Nephron (organoid): ENCODE results near the gene CNGA3.
A peak's percentile ranks its signal among the peaks of the same experiment; 100 is the strongest.

ENCODE experiments used
- H3K27ac Mint-ChIP-seq, 3 experiments: 2 replicates each; pipeline ENCODE4 v1.8.0; 2020; ENCODE audit warnings: mixed read lengths in 3 of 3, mild to moderate bottlenecking in 2 of 3, moderate library complexity in 1 of 3
- H3K27me3 Mint-ChIP-seq: 2 replicates; pipeline ENCODE4 v1.8.0; 2021; ENCODE audit warnings: low read depth, mild to moderate bottlenecking, moderate library complexity, mixed read lengths
- H3K36me3 Mint-ChIP-seq: 2 replicates; pipeline ENCODE4 v1.8.0; 2020; ENCODE audit warnings: low read depth, mixed read lengths
- H3K4me1 Mint-ChIP-seq: 2 replicates; pipeline ENCODE4 v1.8.0; 2020; ENCODE audit warnings: mixed read lengths
- H3K4me3 Mint-ChIP-seq, 3 experiments: 2 replicates each; pipeline ENCODE4 v1.8.0; 2020; ENCODE audit warnings: mild to moderate bottlenecking in 3 of 3, mixed read lengths in 3 of 3, moderate library complexity in 2 of 3
- H3K9me3 Mint-ChIP-seq: 2 replicates; pipeline ENCODE4 v1.8.0; 2020; ENCODE audit warnings: mixed read lengths
- TF ChIP-seq, protein P1 (sequence below), 3 experiments: fragments of 200-600 bp; sonication (generic); IDR thresholded peaks; one replicate each; pipeline ENCODE4 v1.5.0; 2021; ENCODE audit warnings: antibody characterized with exemption in 3 of 3; ENCODE audit not compliant: unreplicated experiment in 3 of 3

CNGA3 gene

DNA sequence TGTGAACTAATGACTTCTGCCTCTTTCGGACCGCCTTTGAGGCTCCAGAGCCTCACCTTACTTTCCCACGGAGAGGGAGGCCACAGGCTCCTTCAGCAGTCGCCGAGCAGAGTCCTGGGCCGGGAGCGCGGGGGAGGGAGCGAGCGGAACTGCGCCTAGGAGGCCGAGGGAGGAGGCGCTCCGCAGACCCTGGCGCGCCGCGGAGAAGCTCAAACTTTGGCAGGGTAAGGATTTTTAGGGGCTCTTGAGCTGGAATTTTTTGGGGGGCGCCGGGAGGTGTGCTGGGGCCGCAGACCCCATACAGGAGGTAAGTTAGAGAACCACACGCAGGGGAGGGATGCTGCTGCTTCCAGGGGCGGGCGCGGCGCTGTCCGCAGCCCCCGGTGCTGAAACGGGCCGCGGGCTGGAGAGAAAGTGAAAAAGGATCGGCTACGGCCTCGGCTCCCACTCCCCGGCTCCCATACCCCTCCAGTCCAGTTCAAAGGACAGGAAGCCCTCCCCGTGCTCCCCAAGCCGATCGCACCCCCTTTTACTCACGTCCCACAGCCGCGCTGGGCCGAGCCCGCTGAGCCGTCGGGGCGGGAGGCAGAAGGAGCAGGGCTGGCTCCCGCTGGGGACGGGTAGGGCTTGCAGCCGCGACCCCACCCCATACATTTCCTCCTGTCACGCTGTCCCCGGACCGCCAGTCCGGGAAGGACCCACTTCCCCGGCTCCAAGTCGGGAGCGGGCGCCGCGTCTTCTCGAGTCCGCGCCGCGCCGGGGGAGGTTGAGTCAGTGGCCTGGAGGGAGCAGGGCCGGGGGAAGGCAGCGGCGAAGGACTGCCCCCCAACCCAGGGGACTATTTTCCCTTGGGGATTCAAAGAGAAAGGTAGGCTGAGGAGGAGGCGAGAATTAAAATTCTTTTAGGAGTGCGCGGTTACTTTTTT lies at the start of gene CNGA3:
Gene CNGA3, plus strand, starts transcription at position 146 of the 926 bp plus-strand sequence. CDS start 23,520 bp downstream, outside the sequence.
- Mint-ChIP-seq H3K9me3 (peaks cover 2% of the 10 kb centered on the region), H3K4me3 (peak within 1 kb of the TSS; percentile 69 to 70 (median 70)), H3K4me1 (no peaks in the 10 kb centered on the region), H3K27me3 (peaks cover 95% of the 10 kb centered on the region), H3K27ac (no peak within 1 kb of the TSS), H3K36me3 (no peaks in the 10 kb centered on the region)
- TF ChIP-seq, protein P1, sequence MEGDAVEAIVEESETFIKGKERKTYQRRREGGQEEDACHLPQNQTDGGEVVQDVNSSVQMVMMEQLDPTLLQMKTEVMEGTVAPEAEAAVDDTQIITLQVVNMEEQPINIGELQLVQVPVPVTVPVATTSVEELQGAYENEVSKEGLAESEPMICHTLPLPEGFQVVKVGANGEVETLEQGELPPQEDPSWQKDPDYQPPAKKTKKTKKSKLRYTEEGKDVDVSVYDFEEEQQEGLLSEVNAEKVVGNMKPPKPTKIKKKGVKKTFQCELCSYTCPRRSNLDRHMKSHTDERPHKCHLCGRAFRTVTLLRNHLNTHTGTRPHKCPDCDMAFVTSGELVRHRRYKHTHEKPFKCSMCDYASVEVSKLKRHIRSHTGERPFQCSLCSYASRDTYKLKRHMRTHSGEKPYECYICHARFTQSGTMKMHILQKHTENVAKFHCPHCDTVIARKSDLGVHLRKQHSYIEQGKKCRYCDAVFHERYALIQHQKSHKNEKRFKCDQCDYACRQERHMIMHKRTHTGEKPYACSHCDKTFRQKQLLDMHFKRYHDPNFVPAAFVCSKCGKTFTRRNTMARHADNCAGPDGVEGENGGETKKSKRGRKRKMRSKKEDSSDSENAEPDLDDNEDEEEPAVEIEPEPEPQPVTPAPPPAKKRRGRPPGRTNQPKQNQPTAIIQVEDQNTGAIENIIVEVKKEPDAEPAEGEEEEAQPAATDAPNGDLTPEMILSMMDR (IDR thresholded peaks at IDR 0.05; ENCODE audit: unreplicated experiment in 3 of 3) = no peak

DNA sequence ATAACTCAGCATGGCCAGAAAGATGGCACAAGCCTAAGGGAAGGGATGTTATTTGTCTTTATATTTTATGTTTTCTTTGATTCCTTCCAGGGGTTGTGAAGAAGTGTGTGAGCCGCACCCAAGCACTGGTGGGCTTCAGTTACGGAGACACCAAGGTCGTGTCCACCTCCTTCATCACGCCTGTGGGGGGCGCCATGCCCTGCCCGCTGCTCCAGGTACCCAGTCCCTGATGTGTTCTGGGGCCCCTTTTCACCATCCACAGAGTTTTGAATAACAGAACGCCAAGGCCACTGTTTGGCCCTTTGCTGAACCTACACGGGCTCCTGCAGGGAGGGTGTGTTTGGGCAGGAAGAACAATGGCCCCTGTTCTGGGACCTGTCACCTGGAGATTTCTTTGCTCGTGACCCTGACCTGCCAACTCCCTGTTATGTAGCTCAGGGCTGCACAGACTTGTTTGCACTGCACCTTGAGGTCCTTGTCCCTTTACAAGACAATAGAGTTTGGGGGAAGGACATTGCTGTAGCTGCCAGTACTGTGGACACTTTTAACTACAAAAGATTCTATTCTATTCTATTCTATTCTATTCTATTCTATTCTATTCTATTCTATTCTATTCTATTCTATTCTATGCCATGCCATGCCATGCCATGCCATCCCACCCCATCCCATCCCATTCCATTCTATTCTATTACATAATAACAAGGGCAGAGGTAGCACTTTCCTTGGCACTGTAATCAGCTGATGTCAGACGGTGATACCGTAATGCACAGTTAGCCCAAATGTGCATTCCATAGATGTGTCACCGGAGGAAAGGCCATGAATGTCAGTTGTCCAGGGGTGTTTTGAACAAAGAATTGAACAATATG lies 48.2 kb upstream of the CNGA3 start:
- no peak overlapping the region for H3K4me3 Mint-ChIP-seq
- peaks cover 35% of the 10 kb centered on the region for H3K27me3 Mint-ChIP-seq
- TF ChIP-seq, protein P1 (IDR thresholded peaks at IDR 0.05; ENCODE audit: unreplicated experiment in 3 of 3) = no peak
- H3K9me3 Mint-ChIP-seq = no peaks in the 10 kb centered on the region
- no peaks in the 10 kb centered on the region for H3K4me1 Mint-ChIP-seq
- no peaks in the 10 kb centered on the region for H3K36me3 Mint-ChIP-seq
- H3K27ac Mint-ChIP-seq = no peak overlapping the region

DNA sequence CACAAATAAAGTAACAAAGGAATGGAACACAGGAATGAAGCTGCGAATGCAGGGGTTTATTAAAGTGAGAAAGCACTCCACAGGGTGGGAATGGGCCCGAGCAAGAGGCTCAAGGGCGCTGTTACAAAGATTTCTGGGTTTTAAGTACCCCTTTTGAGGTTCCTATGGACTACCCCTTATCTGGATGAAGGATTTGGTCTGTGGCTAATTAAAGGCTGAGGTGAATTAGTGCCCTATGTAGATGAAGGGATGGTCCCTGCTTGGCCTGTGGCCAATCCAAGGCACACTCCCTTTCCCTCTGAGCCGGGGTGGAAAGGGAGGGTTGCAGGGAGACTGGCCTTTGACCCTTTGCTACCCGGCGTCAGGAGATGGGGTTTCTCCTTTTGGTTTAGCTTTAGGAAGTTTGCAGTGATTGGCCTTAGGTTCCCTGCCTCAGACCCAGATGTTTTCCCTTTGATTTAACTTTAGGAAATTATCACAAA lies 47.5 kb upstream of the CNGA3 start:
- Mint-ChIP-seq H3K27ac (no peak overlapping the region), H3K27me3 (peaks cover 38% of the 10 kb centered on the region), H3K4me3 (no peak overlapping the region), H3K9me3 (no peaks in the 10 kb centered on the region), H3K36me3 (no peaks in the 10 kb centered on the region), H3K4me1 (no peaks in the 10 kb centered on the region)
- TF ChIP-seq, protein P1 (IDR thresholded peaks at IDR 0.05; ENCODE audit: unreplicated experiment in 3 of 3) = no peak

DNA sequence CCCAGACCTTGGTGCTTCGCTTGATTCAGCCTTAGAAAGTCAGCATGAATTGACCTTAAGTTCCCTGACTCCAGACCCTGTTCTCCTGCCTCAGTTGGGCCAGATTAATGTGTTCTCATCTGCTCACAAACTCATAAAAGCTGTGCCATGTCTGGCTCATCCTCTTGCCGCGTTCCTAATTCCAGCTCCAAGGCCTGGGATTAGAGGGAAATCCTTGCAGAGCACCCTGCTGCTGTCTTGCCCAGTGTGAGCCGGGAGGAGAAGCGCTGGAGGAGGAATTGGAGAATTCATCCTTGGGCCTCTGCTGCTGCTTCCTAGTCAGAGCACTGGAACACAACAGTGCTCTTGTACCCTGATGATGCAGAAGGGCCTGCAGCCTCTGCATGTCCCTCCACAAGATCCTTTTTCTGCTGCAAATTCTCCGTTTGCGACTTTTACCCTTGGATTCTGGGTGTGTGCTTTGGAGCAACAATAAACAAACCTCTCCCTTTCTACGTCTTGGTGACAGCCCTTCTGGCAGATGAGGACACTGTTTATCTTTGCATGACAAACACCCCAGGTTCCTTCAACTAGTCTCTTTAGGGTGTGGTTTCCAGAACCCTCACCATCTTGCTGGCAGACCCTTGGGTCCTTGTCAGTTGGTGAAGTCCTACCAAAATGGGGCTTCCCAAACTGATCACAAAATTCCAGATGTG lies 46.9 kb upstream of the CNGA3 start:
- Mint-ChIP-seq H3K4me1 (no peaks in the 10 kb centered on the region), H3K27me3 (peaks cover 39% of the 10 kb centered on the region), H3K36me3 (no peaks in the 10 kb centered on the region), H3K4me3 (no peak overlapping the region), H3K27ac (no peak overlapping the region), H3K9me3 (no peaks in the 10 kb centered on the region)
- TF ChIP-seq, protein P1 (IDR thresholded peaks at IDR 0.05; ENCODE audit: unreplicated experiment in 3 of 3) = no peak

DNA sequence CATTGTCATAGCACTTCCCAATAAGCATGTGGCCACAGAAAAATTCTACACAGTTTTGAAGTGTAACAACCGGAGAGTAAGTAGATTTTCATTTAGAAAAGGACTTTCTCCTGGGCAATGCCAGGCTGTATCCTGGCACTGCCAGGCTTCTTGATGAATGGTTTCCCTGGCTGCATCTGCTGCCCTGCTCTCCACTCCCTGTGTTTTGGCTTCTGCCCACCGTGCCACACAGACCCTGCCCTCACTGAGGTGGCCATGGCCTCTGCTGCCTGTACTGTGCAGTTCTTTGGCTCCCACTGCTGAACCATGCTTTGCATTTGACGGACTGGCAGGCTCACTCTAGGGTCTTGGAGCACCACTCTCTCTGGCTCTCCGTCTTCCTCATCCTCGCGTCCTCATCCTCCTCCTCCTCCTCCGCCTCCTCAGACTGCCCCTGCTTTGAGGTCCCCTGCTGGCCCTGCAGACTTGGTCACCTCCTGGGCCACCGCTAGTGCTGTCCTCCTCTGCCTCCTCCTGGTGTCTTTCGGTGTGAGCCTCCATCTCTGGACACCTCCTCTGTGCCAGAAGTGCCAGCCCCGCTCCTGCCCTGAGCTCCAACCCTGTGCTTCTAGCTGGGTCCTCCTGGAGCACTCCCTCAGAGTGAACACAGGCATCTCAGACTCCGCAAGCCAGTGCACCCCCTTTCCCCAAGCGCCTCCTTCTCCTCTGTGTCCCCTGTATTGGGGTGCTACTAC lies 45.9 kb upstream of the CNGA3 start:
- TF ChIP-seq, protein P1 (IDR thresholded peaks at IDR 0.05; ENCODE audit: unreplicated experiment in 3 of 3) = no peak
- Mint-ChIP-seq H3K4me3 (no peak overlapping the region), H3K36me3 (no peaks in the 10 kb centered on the region), H3K27ac (no peak overlapping the region), H3K27me3 (peaks cover 42% of the 10 kb centered on the region), H3K4me1 (no peaks in the 10 kb centered on the region), H3K9me3 (no peaks in the 10 kb centered on the region)
